ENCODE data around the gene CER1. TPM values are rescaled to one million over a fixed set of nuclear protein-coding genes. Genes with fewer than 3 reads are reported as not detected.

The CER1 gene, protein sequence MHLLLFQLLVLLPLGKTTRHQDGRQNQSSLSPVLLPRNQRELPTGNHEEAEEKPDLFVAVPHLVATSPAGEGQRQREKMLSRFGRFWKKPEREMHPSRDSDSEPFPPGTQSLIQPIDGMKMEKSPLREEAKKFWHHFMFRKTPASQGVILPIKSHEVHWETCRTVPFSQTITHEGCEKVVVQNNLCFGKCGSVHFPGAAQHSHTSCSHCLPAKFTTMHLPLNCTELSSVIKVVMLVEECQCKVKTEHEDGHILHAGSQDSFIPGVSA
- not detected for total RNA-seq

DNA sequence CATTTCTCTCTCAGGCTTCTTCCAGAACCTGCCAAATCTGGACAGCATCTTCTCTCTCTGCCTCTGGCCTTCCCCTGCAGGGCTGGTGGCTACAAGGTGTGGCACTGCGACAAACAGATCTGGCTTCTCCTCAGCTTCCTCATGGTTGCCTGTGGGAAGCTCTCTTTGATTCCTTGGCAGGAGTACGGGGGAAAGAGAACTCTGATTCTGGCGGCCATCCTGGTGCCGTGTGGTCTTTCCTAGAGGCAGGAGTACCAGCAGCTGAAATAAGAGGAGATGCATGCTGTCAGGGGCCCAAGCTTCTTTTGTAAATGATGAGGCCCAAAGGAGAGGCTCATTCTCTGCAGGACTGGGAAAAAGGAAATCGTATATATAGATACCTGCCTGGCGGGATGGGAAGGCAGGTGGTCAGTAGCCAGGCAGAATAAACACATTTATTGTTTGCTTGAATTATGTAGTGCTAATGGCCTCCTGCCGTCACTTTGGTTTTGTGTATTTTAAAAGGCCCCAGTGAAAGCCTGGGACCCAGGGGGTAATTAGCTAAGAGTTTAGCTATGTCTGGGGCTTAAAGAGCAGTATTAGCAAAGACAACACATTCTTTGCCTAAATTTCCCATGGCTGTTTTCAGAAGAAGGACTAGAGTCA lies at the start of gene CER1:
CER1 (minus strand) TSS at position 343 of the 645 bp plus-strand sequence; CDS start at position 282, 61 bp downstream.
- 73% methylated on average over 4 of the region's 7 CpGs for WGBS
- no peaks in the 10 kb centered on the region for H3K4me1 ChIP-seq
- TF ChIP-seq POLR2A (IDR thresholded peaks at IDR 0.05): no peak
- TF ChIP-seq POLR2AphosphoS5 (IDR thresholded peaks at IDR 0.05): no peak
- TF ChIP-seq, protein P1, sequence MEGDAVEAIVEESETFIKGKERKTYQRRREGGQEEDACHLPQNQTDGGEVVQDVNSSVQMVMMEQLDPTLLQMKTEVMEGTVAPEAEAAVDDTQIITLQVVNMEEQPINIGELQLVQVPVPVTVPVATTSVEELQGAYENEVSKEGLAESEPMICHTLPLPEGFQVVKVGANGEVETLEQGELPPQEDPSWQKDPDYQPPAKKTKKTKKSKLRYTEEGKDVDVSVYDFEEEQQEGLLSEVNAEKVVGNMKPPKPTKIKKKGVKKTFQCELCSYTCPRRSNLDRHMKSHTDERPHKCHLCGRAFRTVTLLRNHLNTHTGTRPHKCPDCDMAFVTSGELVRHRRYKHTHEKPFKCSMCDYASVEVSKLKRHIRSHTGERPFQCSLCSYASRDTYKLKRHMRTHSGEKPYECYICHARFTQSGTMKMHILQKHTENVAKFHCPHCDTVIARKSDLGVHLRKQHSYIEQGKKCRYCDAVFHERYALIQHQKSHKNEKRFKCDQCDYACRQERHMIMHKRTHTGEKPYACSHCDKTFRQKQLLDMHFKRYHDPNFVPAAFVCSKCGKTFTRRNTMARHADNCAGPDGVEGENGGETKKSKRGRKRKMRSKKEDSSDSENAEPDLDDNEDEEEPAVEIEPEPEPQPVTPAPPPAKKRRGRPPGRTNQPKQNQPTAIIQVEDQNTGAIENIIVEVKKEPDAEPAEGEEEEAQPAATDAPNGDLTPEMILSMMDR (IDR thresholded peaks at IDR 0.05): no peak
- no peak for TF ChIP-seq EP300 (IDR thresholded peaks at IDR 0.05)
- no peaks in the 10 kb centered on the region for H3K36me3 ChIP-seq
- peaks cover 3% of the 10 kb centered on the region for H3K27me3 ChIP-seq
- no peak for DNase-seq (ENCODE audit: low spot score in 2 of 2)
- no peak within 1 kb of the TSS for H3K27ac ChIP-seq
- no peak within 1 kb of the TSS for H3K4me3 ChIP-seq
- no peaks in the 10 kb centered on the region for H3K9me3 ChIP-seq

DNA sequence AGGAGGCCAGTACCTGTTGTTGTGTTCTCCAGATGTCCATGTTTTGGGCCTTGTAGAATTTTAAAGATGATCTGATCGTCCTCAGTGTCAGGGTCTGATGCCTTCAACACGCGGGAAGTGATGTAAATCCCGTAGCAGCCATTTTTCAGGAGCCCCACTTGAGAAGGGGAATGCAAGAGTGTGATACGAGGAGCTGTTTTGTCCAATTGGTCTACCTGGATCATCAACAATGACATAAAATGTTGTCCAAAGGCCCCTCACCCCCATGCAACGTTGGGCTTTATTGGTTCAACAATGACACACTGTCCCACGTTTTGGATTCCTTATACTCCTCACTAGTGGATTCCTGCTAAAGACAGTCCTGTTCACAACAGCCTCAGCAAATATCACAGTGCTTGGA lies 48.1 kb upstream of the CER1 start:
- WGBS: 84% methylated on average over 7 of the region's 7 CpGs
- TF ChIP-seq POLR2AphosphoS5 (IDR thresholded peaks at IDR 0.05): no peak
- TF ChIP-seq EP300 (IDR thresholded peaks at IDR 0.05): no peak
- TF ChIP-seq POLR2A (IDR thresholded peaks at IDR 0.05): no peak
- TF ChIP-seq, protein P1 (IDR thresholded peaks at IDR 0.05): no peak
- DNase-seq (ENCODE audit: low spot score in 2 of 2): no peak
- Histone ChIP-seq H3K27ac (no peak overlapping the region), H3K27me3 (no peaks in the 10 kb centered on the region), H3K4me1 (no peaks in the 10 kb centered on the region), H3K4me3 (no peak overlapping the region), H3K36me3 (no peaks in the 10 kb centered on the region), H3K9me3 (no peaks in the 10 kb centered on the region)

DNA sequence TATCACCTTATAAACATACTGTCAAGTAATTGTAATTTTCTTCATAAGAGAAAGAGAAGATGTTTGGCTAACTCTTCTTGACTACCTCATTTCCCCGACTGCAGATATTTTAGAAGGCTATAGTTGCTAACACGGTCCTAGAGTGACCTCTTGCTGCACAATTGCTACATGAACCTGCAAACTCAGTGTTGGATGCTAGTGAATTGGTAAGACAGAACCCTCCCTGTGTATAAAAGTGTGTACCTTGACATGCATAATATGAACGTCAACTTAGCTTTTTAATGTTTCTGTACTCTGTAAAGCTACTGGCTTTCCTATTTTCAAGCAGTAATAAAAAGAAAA lies 46.7 kb upstream of the CER1 start:
- Histone ChIP-seq H3K27me3 (no peaks in the 10 kb centered on the region), H3K4me1 (no peaks in the 10 kb centered on the region), H3K27ac (no peak overlapping the region), H3K4me3 (no peak overlapping the region), H3K9me3 (no peaks in the 10 kb centered on the region), H3K36me3 (no peaks in the 10 kb centered on the region)
- WGBS: 47% methylated on average over 3 of the region's 3 CpGs
- TF ChIP-seq, protein P1 (IDR thresholded peaks at IDR 0.05): no peak
- TF ChIP-seq EP300 (IDR thresholded peaks at IDR 0.05) (no peak), POLR2AphosphoS5 (IDR thresholded peaks at IDR 0.05) (no peak), POLR2A (IDR thresholded peaks at IDR 0.05) (no peak)
- DNase-seq (ENCODE audit: low spot score in 2 of 2): no peak

DNA sequence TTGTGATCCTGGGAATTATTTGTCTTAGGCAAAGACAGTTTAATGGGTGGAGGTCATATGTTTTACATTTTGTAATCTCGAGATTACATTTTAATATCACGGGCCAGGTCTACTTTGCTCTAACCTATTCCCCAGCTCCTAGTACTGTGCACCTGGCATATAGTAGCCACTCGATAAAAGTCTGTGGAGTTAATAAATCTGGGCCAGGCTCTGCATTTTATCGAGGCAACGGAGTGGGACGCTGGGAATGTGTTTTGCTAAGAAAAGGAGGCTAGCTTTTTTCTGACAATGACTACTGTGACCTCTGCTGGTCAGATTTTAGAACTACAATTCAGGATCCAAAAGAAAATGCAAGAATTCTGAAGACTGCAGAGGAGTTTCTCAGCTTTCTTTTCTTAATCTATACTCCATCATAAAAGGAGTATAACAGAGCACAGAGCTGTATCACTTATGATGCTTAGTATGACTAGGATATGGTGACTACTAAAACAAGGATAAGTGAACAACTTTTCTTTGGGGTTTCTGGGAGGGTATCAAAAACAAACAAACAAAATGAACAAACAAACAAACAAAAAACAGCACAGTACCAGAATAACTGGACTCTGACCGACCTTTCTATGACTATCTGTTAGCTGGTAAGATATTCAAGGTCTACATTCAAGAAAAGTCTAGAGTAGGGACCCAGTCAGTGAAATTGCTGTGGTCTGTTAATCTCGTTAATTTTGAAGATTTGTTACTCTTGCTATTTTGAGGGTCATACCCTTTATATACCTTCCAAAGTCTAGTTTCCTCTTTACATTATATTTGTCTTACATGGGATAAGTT lies 46.1 kb upstream of the CER1 start:
- WGBS: 31% methylated on average over 8 of the region's 8 CpGs

More for the DNA sequence above, 46.1 kb upstream of the CER1 start:
- no peak for DNase-seq (ENCODE audit: low spot score in 2 of 2)
- Histone ChIP-seq H3K4me3 (no peak overlapping the region), H3K27ac (no peak overlapping the region), H3K36me3 (no peaks in the 10 kb centered on the region), H3K4me1 (no peaks in the 10 kb centered on the region), H3K9me3 (no peaks in the 10 kb centered on the region), H3K27me3 (no peaks in the 10 kb centered on the region)
- TF ChIP-seq POLR2AphosphoS5 (IDR thresholded peaks at IDR 0.05): no peak
- TF ChIP-seq, protein P1 (IDR thresholded peaks at IDR 0.05): peak; percentile 39 to 57

All from suprapubic skin (tissue), 4 donors.